ENCODE data around the gene SOX6.
A peak's percentile ranks its signal among the peaks of the same experiment; 100 is the strongest.
"Not testable (repeated sequence)": the region's sequence is repeated elsewhere in the genome, so short reads cannot be mapped to it uniquely, and the experiment has no call there.

Gene SOX6

DNA sequence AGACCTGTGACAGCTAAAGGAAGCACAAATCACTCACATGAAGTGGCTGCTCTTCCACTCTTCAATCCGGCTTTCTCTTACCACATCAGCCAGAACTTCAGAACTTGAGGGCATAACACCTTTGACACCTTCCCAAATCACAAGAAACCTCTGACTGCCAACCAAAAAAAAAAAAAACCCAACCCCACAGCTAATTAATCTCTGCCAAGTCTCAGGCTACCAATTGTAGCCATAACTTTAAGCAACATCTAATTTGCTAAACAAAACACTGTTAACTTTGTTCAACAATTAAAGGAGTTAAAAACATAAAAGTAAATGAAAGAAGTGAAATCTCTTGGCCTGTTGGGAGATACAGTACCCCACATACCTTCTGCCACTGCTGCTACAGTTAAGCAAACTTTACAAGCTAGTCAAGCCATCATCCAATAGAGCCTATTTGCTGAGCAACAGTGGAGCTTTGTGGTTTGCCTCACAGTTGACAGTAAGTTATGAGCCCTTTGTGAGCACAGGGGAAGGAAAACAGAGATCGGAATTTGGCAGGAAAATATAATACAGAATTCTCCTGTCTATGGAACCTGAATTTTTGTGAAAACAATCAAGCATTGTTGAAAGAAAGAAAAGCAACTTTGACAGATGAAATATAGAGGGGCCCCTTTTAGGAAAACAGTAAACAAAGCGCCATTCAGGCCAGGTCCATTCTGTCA, at the start of gene SOX6:
Gene SOX6 (minus strand): TSS at position 490 of the 704 bp plus-strand sequence. CDS start 15,298 bp downstream, outside the sequence.
- DNase-seq (ENCODE audit: low read depth): no peak

DNA sequence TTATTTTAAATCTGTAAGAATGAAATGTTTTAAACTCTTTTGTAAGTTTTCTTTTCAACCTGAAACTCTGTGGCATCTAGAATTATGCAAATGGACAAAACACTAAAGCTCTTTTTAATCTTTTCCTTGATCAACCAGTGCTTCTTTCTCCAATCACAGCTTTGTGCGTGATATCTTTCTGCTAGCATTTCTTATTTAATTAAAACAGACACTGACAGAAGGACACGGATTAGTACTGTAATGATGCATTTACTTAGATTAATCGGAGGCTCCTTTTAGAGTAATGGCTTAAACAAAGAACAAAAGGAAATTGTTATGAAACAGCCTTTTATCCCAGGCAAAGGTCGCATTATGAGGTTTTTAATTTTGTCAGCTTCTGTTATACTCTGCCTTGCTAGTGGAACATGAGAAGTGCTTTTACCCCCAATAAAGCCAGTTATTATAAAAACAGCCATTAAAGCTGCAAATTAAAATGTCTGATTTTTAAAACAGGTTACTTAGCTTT, 48.5 kb upstream of the SOX6 start:
- DNase-seq (ENCODE audit: low read depth): no peak

DNA sequence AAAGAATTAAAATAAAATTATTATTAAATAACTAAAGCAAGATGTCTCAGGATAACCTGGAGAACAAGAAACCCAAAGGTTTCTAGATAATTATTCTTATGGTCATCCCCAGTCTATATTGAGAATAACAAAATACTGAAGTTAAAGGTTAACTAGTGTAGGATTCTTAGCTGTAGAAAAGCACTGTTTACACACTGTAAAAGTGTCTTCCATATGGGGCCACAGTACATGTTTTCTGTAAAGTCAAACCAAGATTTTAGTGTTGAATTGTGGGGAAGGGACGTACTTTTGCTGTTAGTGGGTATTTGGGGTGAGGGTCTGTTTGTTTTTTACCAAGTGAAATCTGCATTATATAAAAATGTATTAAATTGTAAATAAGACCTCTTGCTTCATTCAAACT, 47.5 kb upstream of the SOX6 start:
- no peak for DNase-seq (ENCODE audit: low read depth)

DNA sequence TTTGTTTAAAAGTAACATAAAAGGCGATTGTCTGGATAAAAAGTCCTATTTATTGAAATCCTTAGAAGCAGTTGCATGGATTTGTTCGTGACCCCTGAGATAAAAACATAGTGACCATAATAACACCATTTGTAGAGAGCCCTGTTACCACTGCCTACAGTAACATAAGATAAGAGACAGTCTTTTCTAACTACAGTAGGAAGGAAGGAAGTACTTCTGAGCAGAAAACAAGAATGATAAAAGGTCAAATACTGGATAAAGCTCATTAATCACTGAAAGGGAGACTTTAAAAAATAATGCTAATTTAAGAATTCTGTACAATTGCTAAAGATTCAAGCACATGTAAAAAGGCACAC, 47.1 kb upstream of the SOX6 start:
- DNase-seq (ENCODE audit: low read depth): no peak

DNA sequence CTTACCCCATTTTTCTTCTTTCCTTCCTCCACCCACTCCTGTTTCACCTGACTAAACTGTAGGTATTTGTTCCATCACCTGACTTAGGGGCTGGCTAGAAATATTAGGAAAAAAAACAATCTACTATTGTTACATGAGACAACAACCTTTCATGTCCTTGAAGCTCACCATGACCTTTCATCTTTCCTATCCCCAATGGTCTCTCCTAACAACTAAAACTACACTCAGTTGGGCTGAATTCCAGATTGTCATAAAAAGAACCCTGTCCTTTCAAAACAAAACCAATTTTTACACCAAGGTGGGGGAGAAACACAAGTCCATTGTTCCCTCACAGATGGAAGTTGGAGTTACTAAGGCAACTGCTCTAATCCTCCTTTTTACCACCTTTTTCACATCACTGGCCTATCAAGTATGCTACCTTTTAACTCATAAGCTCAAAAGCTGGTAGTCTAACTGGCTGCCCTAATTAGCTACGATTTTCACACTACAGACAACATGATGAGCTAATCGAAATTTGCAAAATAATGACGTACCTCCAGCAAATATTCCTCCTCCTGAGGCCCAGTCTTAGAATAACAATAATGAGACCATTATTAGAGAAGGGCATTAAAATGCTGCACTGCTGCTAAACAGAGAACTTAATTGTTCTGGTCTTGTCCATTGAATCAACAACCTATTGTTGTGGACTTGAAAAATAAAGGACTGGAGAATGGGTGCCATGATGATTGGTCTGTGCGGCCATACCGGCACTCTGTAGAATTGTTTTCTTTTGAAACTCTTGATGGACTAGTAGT, 46.5 kb upstream of the SOX6 start:
- DNase-seq (ENCODE audit: low read depth): no peak

DNA sequence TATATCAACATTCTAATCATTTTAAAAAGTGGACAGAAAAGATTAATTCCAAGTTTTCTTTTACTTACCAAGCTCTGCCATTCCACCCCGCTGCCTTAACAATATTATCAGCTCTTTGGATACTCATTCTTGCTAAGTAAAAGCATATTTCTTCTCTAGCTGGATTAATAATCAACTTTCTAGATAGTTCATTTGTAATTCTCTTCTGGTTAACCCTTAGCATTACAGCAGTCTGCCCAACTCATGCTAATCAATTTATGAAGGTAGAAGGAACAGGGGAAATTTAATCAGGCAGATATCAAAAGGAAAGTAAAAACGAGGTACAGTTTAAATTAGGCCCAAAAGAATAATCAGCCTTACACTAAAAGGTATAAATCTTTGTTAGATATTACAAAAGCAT, 41.0 kb upstream of the SOX6 start:
- DNase-seq (ENCODE audit: low read depth): no peak

DNA sequence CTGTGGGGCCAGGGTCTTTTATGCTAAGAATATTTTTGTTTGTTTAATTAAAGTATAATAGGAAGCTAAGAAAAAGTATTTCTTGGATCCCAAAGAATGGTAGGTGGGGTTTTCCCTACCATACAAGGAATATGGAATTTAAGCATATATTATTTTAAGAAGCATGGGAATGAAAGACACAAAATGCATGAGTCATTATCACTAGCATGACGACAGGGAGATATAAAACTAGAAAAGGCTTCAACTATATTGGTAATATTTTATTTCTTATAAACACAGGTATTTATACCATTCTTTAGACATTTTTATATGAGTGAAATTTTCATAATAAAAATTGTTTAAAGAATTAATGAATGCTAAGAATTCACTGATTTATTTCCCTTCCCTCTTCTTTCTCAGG, 39.3 kb upstream of the SOX6 start:
- DNase-seq (ENCODE audit: low read depth): no peak

DNA sequence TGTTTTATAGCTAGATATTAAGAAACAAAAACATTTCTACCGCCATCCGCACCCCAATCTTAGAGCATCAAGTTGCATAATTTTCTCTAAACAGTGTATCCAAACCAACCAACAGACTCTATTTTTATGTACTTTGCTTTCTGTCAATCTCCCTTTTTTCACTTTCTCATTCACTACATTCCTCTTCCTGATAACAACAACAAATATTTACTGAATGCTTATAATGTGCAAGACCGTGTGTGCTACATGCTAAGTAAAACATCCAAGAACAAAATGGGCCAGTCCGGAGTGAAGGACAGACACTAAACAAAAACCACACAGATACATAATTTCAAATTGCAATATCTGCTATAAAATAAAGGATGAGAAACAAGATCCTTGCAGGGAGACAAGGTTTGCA, 38.6 kb upstream of the SOX6 start:
- DNase-seq (ENCODE audit: low read depth): no peak

DNA sequence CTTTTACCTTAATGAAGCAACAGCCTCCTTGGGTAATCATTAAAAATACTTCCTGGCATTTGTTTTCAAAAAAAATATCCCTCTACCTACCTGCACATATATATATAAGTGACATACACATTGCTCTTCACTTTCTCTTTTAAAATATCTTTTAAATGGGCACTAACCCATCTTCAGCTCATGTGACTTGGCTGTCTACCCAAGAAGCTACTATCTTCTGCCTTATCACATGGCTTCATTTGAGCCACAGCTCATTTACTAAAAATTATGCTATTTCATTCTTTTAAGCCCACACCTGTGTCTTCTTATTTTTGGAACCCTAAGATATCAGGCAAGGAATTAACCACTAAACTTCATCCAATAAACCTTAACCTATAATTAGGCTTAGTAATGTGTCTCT, 37.0 kb upstream of the SOX6 start:
- DNase-seq (ENCODE audit: low read depth): no peak

DNA sequence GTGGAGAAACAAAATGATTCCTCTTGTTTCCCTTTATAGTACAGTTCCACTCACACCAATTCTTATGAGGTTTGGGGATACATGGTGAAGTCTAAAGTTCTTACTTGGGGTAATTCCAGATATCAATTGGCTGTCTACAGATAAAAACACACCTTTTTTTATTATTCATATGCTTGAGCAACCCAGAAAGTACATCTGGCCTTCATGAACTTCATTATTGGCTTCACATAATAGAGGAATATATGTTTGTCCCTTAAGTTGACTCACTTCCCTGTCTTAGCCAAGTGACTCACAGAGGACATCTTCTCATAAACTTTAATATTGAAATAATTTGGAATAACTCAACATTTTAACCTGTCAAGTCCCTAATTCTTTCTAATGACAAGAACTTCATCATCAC, 36.3 kb upstream of the SOX6 start:
- no peak for DNase-seq (ENCODE audit: low read depth)

DNA sequence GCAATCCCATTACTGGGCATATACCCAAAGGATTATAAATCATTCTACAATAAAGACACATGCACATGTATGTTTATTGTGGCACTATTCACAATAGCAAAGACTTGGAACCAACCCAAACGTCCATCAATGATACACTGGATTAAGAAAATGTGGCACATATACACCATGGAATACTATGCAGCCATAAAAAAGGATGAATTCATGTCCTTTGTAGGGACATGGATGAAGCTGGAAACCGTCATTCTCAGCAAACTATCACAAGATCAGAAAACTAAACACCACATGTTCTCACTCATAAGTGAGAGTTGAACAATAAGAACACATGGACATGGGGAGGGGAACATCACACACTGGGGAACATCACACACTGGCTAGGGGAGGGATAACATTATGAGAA, 34.5 kb upstream of the SOX6 start:
- DNase-seq (ENCODE audit: low read depth): not testable (repeated sequence)

DNA sequence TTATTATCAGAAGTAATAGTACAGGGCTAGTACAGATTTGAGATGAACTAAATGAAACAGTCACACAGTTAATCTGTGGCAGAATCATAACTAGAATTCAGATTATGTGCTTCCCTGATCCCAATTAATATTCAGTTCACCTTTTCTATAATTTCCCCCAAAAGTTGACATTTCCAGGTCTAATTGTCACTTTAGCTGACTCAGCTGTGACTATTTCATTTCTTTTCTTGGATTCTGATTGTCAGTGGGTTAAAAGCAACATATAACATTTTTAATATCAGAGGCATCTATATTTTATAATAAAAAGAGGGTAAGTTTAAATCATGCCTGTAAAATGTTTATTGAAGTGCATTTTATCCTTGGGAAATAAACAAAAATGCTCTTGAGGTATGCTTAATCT, 28.8 kb upstream of the SOX6 start:
- DNase-seq (ENCODE audit: low read depth): no peak

DNA sequence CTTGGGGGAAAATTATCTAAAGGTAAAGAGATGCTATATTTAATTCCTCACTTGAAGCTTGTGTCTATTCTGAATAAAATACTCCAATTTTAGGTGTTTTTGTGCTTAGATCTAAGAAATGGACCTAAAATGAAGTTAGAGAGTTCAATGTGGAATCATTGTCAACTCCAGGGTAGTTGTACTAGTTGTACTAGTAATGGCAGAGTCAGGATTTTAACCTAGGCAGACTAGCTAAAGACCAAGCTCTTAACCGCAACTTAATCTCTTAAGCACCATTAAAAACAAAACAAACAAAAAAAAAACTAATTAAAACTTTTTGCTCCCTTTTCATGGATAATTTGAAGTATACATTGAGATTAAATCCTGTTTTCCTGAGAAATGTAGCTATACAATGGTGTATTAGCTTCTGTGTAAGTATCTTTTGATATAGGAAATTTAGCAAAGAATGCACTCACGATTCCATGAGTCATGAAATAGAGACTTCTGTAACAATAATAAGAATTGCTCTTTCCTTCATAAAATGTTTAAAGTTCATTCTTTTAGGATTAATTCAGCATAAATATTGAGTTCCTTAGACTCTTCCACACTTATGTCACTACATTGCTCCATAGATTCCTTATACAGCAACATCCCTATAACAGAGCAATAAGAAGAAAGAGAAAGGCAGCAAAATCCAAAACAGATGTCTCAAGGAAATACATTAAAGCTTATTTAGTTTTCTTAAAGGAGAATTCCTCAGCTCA, 26.5 kb upstream of the SOX6 start:
- peak; percentile 59 for DNase-seq (ENCODE audit: low read depth)

DNA sequence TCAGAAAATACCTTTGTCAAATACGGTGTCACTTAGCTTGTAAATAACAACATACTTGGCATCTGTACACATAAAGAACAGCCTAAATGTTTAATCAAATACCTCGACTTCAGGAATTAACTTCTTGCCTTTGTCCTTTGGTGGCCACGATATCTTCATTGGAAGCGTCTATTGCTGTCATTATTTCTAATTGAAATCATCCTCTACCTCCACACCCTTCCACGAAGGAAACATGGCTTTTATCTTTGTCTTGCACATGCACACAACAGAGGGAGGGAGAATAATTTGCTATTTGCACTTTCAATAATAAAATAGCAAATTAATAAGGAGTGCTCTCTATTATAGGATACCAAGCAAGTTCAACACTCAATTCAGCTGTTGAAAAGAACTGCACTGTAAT, 25.8 kb upstream of the SOX6 start:
- DNase-seq (ENCODE audit: low read depth): no peak

DNA sequence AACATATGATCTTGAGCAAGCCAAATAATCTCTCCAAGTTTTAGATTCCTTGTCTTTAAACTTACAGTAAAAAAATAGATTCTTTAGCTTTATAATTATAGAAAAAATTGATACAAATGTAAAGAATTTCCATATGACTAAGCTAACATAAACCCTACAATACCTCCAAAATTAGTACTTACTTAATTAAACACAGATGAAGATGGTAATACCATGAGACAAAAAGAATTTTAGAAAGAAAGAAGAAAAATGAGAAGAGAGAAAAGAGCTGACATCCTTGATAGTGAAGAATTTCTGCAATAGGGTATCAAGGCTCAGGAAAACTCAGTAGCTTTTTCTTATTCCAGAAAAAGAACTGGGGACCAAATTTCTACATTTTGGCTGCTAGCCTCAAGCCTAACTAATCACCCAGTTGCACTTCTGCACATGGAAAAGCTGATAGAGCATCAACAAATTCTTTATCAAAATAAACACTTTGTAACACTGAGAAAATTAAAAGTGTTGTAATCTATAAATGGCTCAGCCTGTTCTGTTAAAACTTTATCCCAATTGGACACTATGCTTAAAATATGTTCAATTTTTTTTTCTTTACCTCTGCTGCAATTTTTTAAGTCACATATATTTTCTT, 24.7 kb upstream of the SOX6 start:
- peak; percentile 10 for DNase-seq (ENCODE audit: low read depth)

DNA sequence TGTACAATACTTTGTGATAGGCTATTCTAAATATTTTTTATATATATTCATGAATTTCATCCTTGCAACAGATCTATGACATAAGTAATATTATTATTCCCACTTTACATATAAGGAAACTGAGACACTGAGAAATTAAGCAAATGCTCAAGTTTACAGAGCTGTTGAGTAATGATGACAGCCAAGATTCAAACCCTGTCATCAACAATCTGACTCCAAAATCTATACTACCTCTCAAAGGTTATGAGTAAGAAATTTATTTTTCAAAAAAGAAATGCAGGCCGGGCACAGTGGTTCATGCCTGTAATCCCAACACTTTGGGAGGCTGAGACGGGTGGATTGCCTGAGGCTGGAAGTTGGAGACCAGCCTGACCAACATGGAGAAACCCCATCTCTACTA, 22.6 kb upstream of the SOX6 start:
- no peak for DNase-seq (ENCODE audit: low read depth)

DNA sequence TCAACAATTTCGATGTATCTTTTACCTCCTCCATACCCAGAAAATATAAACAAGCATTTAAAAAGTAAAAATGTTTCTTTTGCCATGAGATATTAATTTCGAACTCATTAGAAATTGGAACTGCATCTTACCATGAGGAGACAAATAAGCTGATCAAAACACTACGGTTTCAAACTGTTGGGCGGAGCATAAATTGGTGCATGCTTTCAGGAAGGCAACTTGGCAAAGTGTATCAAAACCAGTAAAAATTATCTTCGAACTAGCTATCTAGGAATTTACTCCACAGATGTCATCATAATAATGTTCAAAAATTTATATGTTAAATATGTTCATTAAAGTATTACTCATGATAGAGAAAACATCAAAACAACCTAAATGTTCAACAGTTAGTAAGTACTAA, 21.4 kb upstream of the SOX6 start:
- DNase-seq (ENCODE audit: low read depth): no peak

DNA sequence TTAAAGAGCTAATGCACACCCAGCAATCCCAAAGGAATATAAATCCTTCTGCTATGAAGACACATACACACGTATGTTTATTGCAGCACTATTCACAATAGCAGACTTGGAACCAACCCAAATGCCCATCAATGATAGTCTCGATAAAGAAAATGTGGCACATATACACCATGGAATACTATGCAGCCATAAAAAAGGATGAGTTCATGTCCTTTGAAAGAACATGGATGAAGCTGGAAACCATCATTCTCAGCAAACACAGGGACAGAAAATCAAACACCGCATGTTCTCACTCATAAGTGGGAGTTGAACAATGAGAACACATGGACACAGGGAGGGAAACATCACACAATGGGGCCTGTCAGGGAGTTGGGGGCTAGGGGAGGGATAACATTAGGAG, 19.3 kb upstream of the SOX6 start:
- DNase-seq (ENCODE audit: low read depth): not testable (repeated sequence)

DNA sequence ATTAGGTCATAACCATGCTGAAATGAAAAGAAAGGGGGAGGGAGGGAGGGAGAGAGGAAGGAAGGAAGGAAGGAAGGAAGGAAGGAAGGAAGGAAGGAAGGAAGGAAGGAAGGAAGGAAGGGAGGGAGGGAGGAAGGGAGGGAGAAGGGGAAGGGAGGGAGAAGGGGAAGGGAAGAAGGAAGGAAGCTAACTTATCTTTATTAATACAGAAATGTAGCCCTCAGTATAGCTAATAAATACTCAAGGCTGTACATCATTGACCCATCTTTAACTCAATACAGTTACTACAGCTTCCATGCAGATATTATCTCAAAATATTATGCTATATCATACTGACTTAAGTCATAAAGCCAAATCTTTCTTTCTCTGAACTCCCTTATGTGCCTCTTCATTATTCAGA, 17.4 kb upstream of the SOX6 start:
- no peak for DNase-seq (ENCODE audit: low read depth)

DNA sequence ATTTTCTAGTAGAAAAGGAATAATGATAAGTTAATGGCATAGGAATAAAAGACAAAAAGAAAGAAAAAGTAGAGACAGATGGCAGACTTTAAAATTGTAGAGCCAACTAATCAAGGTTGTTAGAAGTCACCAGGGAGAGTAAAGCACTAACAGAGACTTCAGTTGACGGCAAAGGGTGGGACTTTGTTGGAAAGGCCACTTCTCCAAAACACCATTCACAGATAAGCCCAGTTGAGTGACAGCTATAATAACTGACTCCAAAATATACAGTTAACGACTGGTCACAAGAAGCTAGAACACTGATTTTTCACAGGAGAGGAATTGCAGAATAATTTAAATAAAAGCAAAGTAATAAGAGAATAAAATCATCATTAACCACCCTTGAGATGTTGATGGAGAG, 16.0 kb upstream of the SOX6 start:
- DNase-seq (ENCODE audit: low read depth): no peak

DNA sequence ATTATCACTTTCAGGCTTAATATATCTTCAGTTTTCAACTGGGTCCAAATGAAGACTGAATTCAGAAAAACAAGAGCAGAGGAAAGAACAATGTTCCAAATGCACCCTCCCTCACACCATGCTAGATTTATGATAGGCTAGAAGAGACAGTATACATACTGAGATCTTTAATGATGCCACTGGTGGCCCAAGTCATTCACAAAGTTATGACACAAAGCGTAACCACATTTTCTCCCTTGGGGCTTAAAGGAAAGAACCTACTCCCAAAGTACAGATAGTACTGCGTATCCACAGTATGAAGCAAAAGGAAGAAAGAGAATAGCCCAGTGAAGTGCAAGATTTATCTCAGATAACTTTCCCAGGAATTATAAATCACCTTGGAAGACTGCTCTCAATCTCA, 10.9 kb upstream of the SOX6 start:
- no peak for DNase-seq (ENCODE audit: low read depth)

DNA sequence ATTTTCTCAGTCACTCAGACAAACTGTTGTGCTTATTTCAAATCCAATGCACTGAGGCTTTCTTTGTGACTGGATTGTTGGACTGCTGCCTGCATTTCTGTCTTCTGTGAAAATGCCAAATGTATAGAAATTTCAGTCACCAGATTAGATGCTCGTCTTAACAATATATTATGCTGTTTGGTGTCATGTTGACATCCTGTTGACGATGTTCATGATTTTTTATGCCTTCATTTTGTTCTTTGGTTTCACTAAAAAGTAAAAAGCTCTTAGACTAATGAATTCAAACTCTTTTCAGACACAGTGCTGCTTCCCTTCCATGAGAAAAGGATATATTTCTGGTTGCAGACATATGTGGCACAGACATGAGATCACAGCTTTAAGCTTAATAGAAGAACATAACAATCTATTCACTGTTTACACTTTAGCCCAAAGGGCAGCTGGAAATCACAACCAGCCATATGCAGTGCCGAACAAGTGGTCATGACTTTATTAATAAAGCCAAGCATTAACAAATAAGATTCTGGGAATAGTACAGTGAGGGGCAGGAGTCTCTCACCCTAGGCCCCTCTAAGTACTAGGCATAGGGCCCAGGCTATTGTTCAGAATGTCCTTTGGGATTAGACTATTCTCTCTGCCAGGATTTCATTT, 9.4 kb upstream of the SOX6 start:
- no peak for DNase-seq (ENCODE audit: low read depth)

Measured in HS-5 (cell line).